ENCODE data around the gene YJEFN3.
A peak's percentile ranks its signal among the peaks of the same experiment; 100 is the strongest.

YJEFN3 gene

GRCh38 chr19:19517235-19517619 lies 11.5 kb upstream of the YJEFN3 start:
- DNase-seq (ENCODE audit: low spot score), result no peak

- no peak for DNase-seq (ENCODE audit: low spot score)
Measured at GRCh38 chr19:19520989-19521388, 7.7 kb upstream of the YJEFN3 start.

DNA sequence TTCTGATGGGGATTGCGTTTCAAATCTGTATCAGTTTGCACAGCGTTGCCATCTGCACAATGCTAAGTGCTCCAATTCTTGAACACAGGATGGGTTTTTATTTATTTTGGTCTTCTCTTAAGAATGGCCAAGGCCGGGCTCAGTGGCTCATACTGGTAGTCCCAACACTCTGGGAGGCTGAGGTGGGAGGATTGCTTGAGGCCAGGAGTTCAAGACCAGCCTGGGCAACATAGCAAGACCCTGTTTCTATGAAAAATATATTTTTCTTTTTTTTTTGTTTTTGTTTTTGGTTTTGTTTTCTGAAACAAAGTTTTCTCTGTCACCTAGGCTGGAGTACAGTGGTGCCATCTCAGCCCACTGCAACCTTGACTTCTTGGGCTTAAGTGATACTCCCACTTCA lies 5.5 kb upstream of the YJEFN3 start:
- DNase-seq (ENCODE audit: low spot score), result no peak

DNA sequence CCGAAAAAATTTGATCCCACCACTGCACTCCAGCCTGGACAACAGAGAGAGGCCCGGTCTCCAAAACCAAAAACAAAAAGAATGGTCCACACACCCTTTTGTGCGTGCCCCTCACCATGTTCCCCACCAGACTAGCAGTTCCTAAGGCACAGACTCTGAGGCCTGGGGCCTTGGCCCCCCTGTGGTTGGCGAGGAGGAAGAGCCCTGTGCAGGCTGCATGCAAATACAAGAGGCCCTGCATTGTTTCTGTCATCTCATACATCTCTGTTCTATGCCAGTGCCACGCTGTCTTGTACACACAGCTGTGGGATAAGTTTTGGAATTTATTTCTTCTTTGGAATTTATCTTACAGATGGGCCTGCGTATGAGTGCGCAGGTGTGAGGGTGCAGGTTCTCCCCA lies 4.7 kb upstream of the YJEFN3 start:
- DNase-seq (ENCODE audit: low spot score), result peak; percentile 67

DNA sequence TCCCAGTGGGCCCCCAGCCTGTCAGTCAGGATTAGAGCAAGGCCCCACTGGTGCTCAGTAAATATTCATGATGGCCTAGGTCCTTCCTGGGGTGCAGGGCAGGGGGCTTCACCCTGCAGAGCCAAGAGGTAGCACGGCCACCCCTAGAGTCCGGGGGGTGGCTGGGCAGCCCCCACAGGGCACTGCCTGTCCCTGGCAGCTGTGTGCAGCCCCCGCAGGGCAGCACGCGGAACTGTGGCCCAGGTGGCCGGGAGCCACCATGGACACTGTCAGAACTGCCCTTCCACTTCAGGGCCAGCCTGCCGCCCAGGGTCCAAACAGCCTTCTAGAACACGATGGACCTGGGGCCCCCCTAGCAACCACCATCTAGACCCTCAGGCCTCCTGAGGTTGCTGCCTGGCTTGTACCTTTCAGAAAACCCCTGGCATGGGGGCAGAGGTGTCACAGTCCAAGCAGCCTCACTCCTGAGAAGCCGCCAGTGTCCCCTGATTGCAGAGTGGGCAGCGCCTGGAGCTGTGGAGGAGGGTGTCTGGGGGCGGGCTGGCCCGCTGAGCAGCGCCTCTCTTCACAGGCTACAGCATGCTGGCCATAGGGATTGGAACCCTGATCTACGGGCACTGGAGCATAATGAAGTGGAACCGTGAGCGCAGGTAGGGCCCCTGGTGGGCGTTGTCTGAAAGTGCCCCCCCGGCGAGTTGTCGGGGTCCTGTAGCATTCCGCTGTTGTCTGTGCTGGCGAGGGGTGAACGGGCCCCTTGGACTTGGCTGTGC lies 2.9 kb upstream of the YJEFN3 start:
- no peak for DNase-seq (ENCODE audit: low spot score)

- peak; percentile 58 for DNase-seq (ENCODE audit: low spot score)
Measured at GRCh38 chr19:19526581-19527370, 1.9 kb upstream of the YJEFN3 start.

DNA sequence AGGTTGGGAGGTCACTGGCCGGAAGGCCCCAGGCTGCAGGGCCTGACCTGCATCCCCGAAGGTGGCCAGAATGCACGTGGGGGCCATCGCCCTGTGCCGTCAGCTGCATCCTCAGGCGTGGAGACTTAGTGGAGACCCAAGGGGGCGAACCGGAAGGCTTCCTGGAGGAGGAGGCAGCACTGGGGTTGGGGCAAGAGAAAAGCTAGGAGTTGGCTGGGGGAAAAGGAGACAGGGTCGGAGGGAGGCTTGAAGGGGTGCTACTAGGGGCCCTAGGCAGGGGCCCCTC lies 1.4 kb upstream of the YJEFN3 start:
- no peak for DNase-seq (ENCODE audit: low spot score)

DNA sequence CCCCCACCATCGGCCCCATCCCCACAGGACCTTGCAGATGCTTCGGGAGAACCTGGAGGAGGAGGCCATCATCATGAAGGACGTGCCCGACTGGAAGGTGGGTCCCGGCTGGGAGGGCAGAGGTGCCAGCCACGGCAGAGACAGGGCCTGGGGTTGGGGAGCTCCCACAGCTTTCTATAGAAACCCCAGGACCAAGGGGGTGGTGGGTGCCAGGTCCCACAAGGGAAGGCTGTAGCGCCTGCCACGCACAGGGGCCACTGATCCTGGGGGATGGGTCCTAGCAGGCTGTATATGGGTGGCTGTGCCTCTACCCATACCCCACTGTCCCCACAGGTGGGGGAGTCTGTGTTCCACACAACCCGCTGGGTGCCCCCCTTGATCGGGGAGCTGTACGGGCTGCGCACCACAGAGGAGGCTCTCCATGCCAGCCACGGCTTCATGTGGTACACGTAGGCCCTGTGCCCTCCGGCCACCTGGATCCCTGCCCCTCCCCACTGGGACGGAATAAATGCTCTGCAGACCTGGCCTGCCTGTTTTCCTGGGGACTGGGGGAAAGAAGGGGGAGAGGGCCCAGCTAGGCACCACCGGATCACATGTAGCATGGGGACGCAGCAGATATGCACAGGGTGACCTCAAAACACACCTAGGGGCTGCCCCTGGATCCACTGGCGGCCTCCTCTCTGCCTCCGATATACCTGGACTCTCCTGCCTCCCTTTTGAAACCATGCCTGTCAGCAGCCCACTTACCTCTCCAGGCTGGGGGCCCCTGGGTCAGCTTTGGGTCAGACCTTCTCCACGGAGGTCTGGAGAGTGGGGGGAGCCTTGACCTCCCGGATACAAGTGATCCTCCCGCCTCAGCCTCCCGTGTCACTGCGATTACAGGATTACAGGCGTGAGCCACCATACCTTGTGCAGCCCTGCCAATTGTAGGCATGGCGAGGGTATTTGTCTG lies 761 bp upstream of the YJEFN3 start:
- DNase-seq (ENCODE audit: low spot score), result no peak

DNA sequence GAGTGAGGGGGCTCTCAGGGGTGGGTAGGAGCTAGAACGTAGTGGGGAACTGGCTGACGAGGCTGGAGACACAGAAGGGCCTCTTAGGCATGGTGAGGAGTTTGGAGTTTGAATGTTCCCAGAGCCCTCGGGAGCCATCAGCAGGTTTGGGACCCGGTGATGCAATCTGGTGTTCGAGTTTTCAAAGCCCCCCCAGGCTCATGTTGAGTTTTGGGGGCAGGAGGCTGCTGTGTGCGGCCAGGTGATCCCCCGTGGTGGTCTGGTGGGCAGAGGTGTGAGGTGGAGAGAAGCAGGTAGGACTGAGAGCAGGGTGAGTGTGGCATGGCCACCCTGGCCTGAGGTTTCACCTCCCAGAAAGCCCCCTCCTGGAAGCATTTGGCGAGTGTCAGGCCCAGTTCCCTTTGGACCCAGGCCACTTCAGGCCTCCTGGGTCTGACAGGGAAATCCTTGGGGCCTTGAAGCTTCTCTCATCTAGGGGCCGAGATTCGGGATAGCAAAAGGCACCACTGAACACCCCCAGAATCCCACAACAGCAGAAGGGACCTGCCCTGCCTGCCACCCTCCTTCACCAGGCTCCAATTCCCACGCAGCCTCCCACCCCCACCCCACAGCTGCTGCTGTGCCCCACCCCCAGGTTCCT lies 1.2 kb downstream of the YJEFN3 start:
- no peak for DNase-seq (ENCODE audit: low spot score)

GRCh38 chr19:19530423-19530804 lies 1.7 kb downstream of the YJEFN3 start:
- no peak for DNase-seq (ENCODE audit: low spot score)

DNA sequence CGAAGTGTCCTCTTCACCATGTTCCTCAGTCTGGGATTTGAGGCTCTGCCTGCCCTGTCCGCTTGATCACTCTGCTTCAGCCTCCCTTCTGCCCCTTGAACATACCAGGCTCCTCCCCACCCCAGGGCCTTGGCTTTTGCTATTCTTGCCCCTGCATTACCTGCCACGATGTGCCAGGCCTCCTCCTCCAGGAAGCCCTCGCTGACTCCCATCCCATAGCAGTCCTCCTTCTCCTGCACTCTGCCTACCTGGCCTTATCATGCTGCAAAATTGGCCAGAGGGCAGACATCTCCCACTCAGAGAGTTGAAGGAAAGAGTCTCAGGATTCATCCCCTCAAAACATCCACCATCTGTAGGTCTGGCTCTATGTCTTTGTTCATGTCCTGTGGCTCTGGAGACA lies 2.2 kb downstream of the YJEFN3 start:
- DNase-seq (ENCODE audit: low spot score), result no peak

GRCh38 chr19:19531951-19532805 lies 3.5 kb downstream of the YJEFN3 start:
- DNase-seq (ENCODE audit: low spot score), result peak; percentile 85

DNA sequence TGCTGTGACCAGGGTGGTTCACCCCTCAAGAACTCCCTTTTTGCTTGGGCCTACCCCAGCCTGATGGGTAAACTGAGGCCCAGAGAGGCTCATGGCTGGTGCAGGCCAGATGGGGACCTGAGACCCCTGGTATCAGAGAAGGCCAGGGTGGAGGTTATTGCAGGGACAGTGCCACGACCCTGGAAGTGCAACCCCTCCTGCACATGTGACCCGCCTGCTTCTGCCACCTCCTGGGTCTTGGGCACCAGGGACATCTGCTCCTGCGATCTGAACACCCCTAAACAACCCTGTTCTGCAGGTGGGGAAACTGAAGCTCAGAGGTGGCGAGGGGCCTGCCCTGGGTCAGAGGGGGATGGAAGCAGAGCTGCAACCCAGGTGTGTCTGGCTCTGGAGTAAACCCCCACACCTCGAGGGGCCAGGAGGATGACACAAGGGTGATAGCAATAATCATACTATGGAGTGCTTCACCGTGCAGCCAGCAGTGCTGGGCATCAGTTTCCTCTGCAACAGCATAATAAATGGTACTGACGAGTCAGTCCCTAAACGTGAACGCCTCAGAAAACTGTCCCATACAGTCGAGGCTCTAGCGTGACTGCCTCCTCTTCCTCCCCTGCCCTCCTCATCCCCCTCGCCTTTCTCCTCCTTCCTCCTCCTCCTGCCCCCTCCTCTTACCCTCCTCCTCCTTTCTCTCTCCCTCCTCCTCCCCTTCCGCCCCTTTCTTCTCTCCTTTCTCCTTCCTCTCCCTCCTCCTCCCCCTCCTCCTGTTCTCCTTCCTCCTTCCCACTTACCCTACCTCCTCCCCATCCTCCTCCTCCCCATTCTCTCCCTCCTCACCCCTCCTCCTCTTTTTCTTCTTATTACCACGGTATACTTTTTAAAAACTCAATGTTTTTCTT lies 4.3 kb downstream of the YJEFN3 start:
- DNase-seq (ENCODE audit: low spot score), result no peak

DNA sequence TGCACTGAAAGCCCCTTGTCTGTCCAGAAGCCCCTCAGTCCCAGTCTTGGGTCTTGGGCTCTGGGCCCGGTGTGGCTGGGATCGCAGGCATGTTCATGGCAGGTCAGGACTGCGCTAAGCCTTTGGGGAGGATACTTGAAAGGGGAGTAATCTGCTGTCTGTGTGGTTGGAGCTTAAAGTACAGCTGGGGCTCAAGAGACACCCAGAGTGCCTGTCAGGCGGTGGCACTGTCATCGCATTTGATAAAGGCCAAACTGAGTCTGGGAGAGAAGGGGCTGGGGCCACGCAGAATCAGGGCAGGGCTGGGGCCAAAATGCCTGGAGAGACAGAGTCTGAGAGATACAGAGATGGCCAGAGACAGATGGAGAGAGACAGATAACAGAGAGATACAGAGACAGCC lies 5.1 kb downstream of the YJEFN3 start:
- DNase-seq (ENCODE audit: low spot score), result no peak

GRCh38 chr19:19534556-19535265 lies 6.0 kb downstream of the YJEFN3 start:
- no peak for DNase-seq (ENCODE audit: low spot score)

DNA sequence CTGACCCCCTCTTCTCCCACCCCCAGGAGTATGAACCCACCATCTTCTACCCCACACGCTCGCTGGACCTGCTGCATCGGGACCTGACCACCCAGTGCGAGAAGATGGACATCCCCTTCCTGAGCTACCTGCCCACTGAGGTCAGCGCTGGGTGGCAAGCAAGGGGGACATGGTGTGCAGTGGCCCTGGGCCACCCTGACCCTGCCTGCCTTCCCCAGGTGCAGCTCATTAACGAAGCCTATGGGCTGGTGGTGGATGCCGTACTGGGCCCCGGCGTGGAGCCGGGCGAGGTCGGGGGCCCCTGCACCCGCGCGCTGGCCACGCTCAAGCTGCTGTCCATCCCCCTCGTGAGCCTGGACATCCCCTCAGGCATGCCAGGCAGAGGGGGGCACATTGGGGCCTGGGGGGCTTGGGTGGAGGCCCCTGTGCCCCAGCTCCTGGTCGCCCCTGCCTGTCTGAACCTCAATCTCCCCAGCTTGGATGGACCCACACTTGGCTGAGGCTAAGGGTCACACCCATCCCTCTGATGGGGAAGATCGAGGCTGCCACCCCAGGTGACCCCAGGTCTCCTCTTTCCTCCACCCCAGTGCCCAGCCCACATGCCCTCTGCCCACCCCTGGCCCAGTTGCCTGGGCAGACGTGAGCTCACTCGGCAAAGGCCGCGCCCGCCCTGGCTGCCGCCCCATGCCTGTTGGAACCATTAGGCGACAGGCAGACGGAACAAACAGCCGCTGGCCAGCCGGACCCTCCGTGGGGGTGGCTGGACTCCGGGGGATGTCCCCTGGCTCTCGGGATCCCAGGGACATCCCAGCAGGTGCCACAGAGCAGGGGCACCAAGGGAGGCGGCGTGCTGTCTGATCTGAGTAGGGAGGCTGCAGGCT lies 6.8 kb downstream of the YJEFN3 start:
- DNase-seq (ENCODE audit: low spot score), result no peak

DNA sequence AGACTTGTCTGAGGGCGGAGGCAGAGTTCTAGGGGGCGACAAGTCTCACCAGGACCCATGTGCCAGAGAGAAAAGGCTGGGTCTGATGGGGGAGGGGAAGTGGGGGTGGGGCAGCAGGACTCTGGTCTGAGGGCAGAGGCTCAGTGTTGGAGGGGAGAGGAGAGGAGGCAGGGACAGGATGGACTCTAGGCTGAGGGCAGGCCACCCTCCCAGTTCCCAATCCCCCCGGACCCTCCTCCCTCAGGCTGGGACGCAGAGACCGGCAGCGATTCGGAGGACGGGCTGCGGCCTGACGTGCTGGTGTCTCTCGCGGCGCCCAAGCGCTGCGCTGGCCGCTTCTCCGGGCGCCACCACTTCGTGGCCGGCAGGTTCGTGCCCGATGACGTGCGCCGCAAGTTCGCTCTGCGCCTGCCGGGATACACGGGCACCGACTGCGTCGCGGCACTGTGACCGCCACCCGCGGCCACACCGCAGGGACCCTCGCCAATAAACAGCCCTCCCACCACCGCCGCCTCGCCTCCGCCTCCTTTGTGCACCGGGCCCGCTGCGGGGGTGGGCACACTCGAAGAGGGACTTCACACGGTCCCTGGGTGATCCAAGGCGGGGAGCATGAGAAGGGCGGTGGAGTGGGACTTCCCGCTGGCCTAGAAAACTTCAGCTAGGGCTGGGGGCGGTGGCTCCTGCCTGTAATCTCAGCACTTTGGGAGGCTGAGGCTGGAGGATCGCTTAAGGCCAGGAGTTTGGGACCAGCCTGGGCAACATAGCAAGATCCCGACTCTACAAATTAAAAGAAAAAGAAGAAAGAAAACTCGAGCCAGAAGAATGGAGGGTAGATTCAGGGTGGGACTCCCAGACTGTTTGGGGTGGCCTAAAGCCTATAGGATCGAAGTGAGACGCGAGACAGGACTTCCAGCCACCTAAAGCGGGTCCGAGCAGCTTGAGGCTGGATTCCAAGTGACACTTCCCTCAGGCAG lies 8.7 kb downstream of the YJEFN3 start:
- no peak for DNase-seq (ENCODE audit: low spot score)

Data from NAMALWA (cell line).